Measurements from ENCODE around the gene GCAT. TPM values are rescaled to one million over a fixed set of nuclear protein-coding genes. Genes with fewer than 3 reads are reported as not detected.

Gene GCAT
- total RNA-seq, 2 experiments from 2014 or later = 1.4 to 1.8 TPM

GRCh38 chr22:37827056-37827455, 19.3 kb downstream of the GCAT start:
- ChIA-PET CTCF (no interaction called here), POLR2A (no interaction called here)
- DNase-seq (no peak), ATAC-seq (ENCODE audit: poor library complexity) (no peak)
- TF ChIP-seq CTCF (IDR thresholded peaks at IDR 0.05) = no peak
- H3K4me3 Mint-ChIP-seq = no peak overlapping the region
- Histone ChIP-seq H3K27ac (ENCODE audit: low read depth in 1 of 2, low read length in 2 of 2) (no peak overlapping the region), H3K4me1 (ENCODE audit: insufficient read depth, low read length) (peaks cover 3% of the 10 kb centered on the region), H3K36me3 (ENCODE audit: insufficient read depth, low read length) (peaks cover 19% of the 10 kb centered on the region), H3K9me3 (ENCODE audit: control insufficient read depth in 1 of 2, insufficient read depth in 1 of 2, low read length in 2 of 2) (no peaks in the 10 kb centered on the region), H3K27me3 (ENCODE audit: control insufficient read depth in 1 of 2, insufficient read depth in 2 of 2, low read length in 2 of 2) (peaks cover 5 to 7% of the 10 kb centered on the region in 2 experiments), H3K4me3 (ENCODE audit: low read length) (no peak overlapping the region)
- no peak overlapping the region for H3K27ac Mint-ChIP-seq
- intact Hi-C loops (cut with DNase I, micrococcal nuclease) = no loop called here
- H3K4me1 Mint-ChIP-seq (ENCODE audit: low read depth) = no peaks in the 10 kb centered on the region
- H3K9me3 Mint-ChIP-seq = no peaks in the 10 kb centered on the region
- H3K27me3 Mint-ChIP-seq = peaks cover 13% of the 10 kb centered on the region
- peaks cover 33% of the 10 kb centered on the region for H3K36me3 Mint-ChIP-seq (ENCODE audit: low read depth)

GRCh38 chr22:37830093-37830842, 22.5 kb downstream of the GCAT start:
- Histone ChIP-seq H3K4me3 (ENCODE audit: low read length) (no peak overlapping the region), H3K9me3 (ENCODE audit: control insufficient read depth in 1 of 2, insufficient read depth in 1 of 2, low read length in 2 of 2) (no peaks in the 10 kb centered on the region), H3K4me1 (ENCODE audit: insufficient read depth, low read length) (no peaks in the 10 kb centered on the region), H3K36me3 (ENCODE audit: insufficient read depth, low read length) (peaks cover 42% of the 10 kb centered on the region), H3K27me3 (ENCODE audit: control insufficient read depth in 1 of 2, insufficient read depth in 2 of 2, low read length in 2 of 2) (no peaks in the 10 kb centered on the region), H3K27ac (ENCODE audit: low read depth in 1 of 2, low read length in 2 of 2) (no peak overlapping the region)
- ChIA-PET POLR2A (no interaction called here), CTCF (no interaction called here)
- intact Hi-C loops (cut with DNase I, micrococcal nuclease) = no loop called here
- Mint-ChIP-seq H3K4me1 (ENCODE audit: low read depth) (no peaks in the 10 kb centered on the region), H3K4me3 (no peak overlapping the region), H3K36me3 (ENCODE audit: low read depth) (peaks cover 56% of the 10 kb centered on the region), H3K9me3 (no peaks in the 10 kb centered on the region), H3K27me3 (no peaks in the 10 kb centered on the region), H3K27ac (no peak overlapping the region)
- no peak for TF ChIP-seq CTCF (IDR thresholded peaks at IDR 0.05)
- DNase-seq = no peak
- no peak for ATAC-seq (ENCODE audit: poor library complexity)

GRCh38 chr22:37831472-37831871, 23.7 kb downstream of the GCAT start:
- H3K9me3 Mint-ChIP-seq = no peaks in the 10 kb centered on the region
- peaks cover 56% of the 10 kb centered on the region for H3K36me3 Mint-ChIP-seq (ENCODE audit: low read depth)
- no peaks in the 10 kb centered on the region for H3K27me3 Mint-ChIP-seq
- no peak for DNase-seq
- ChIA-PET CTCF (no interaction called here), POLR2A (no interaction called here)
- Histone ChIP-seq H3K27me3 (ENCODE audit: control insufficient read depth in 1 of 2, insufficient read depth in 2 of 2, low read length in 2 of 2) (no peaks in the 10 kb centered on the region), H3K36me3 (ENCODE audit: insufficient read depth, low read length) (peaks cover 47% of the 10 kb centered on the region), H3K4me3 (ENCODE audit: low read length) (no peak overlapping the region), H3K4me1 (ENCODE audit: insufficient read depth, low read length) (no peaks in the 10 kb centered on the region), H3K9me3 (ENCODE audit: control insufficient read depth in 1 of 2, insufficient read depth in 1 of 2, low read length in 2 of 2) (no peaks in the 10 kb centered on the region), H3K27ac (ENCODE audit: low read depth in 1 of 2, low read length in 2 of 2) (no peak overlapping the region)
- no peak overlapping the region for H3K4me3 Mint-ChIP-seq
- no peak overlapping the region for H3K27ac Mint-ChIP-seq
- intact Hi-C loops (cut with DNase I, micrococcal nuclease) = no loop called here
- no peak for TF ChIP-seq CTCF (IDR thresholded peaks at IDR 0.05)
- no peaks in the 10 kb centered on the region for H3K4me1 Mint-ChIP-seq (ENCODE audit: low read depth)
- no peak for ATAC-seq (ENCODE audit: poor library complexity)
